B cell (primary cell): Measurements from ENCODE around the gene CEACAM20. TPM values are rescaled to one million over a fixed set of nuclear protein-coding genes. Genes with fewer than 3 reads are reported as not detected.

Experiments used
- ATAC-seq: fragments of 200-7000 bp; cut with Tn5 transposase; one replicate; pipeline ENCODE4 v1.10.0; 2021; ENCODE audit warnings: low read depth, mild to moderate bottlenecking, moderate number of reproducible peaks, moderate library complexity
- CTCF ChIA-PET: fragments of 350-600 bp; sonication (Branson Sonifier 250); formaldehyde crosslinking; loops from one replicate; lab custom pipeline; 2021; ENCODE audit warnings: antibody characterized with exemption, inconsistent platforms; lab: Charles Lee
- POLR2A ChIA-PET: fragments of 350-600 bp; sonication (Branson Sonifier 250); formaldehyde crosslinking; loops from one replicate; lab custom pipeline; 2021; ENCODE audit warnings: antibody characterized with exemption; lab: Charles Lee
- DNase-seq: peaks from one replicate; pipeline ENCODE4 v3.0.0; 2013
- H2AFZ ChIP-seq: 2 replicates; pipeline ENCODE4 v1.6.1; 2012; ENCODE audit warnings: mild to moderate bottlenecking, low read depth, low read length; ENCODE audit not compliant: insufficient read depth, poor library complexity, severe bottlenecking
- H3K27ac ChIP-seq, 2 donors: 1 replicate in 1 of 2; 2 replicates in 1 of 2; pipeline ENCODE4 v1.5.1; 2012 to 2013; ENCODE audit warnings: low read length in 2 of 2, mild to moderate bottlenecking in 2 of 2, moderate library complexity in 1 of 2
- H3K27me3 ChIP-seq, 4 experiments: fragments of 200-600 bp in 1 of 4; sonication (generic) in 1 of 4; replicated peaks in 1 of 4; 1 replicate in 2 of 4; 2 replicates in 2 of 4; pipeline versions ENCODE4 v1.6.1 to v1.7.0; 2013 to 2016; ENCODE audit warnings: low read length in 3 of 4, mild to moderate bottlenecking in 2 of 4, mixed read lengths in 1 of 4, moderate library complexity in 1 of 4; ENCODE audit not compliant: insufficient read depth in 4 of 4, control insufficient read depth in 3 of 4; ENCODE audit errors: control extremely low read depth in 1 of 4
- H3K36me3 ChIP-seq, 2 experiments: replicated peaks in 1 of 2; 1 replicate in 1 of 2; 2 replicates in 1 of 2; pipeline versions ENCODE4 v1.6.1 to v1.7.1; 2013; ENCODE audit warnings: low read length in 1 of 2; ENCODE audit not compliant: insufficient read depth in 2 of 2, control insufficient read depth in 1 of 2; ENCODE audit errors: control extremely low read depth in 1 of 2, extremely low read depth in 1 of 2
- H3K4me1 ChIP-seq, 2 donors: fragments of 200-600 bp in 1 of 2; sonication (generic) in 1 of 2; 1 replicate in 1 of 2; 2 replicates in 1 of 2; pipeline versions ENCODE4 v1.5.1 to v1.6.1; 2013 to 2017; ENCODE audit warnings: low read length in 2 of 2; ENCODE audit not compliant: control insufficient read depth in 2 of 2, insufficient read depth in 2 of 2
- H3K4me2 ChIP-seq: replicated peaks from 2 replicates; pipeline ENCODE3; 2012; ENCODE audit warnings: mild to moderate bottlenecking, low read depth, low read length; ENCODE audit not compliant: poor library complexity, severe bottlenecking
- H3K4me3 ChIP-seq, 5 experiments: fragments of 200-600 bp in 1 of 5; sonication (generic) in 1 of 5; 1 replicate in 3 of 5; 2 replicates in 2 of 5; pipeline versions ENCODE4 v1.5.1 to v1.7.0; 2011 to 2016; ENCODE audit warnings: low read length in 4 of 5, mild to moderate bottlenecking in 4 of 5, low read depth in 2 of 5, control low read depth in 1 of 5, moderate library complexity in 1 of 5; ENCODE audit not compliant: insufficient read depth in 1 of 5; ENCODE audit errors: control extremely low read depth in 1 of 5, extremely low read depth in 1 of 5
- H3K79me2 ChIP-seq: fragments of 200-600 bp; sonication (generic); one replicate; pipeline ENCODE4 v1.6.0; 2016; ENCODE audit warnings: low read length; ENCODE audit not compliant: control insufficient read depth, insufficient read depth
- H3K9ac ChIP-seq: fragments of 200-600 bp; sonication (generic); 2 replicates; pipeline ENCODE4 v1.6.1; 2017; ENCODE audit warnings: mild to moderate bottlenecking, low read length, moderate library complexity
- H3K9me3 ChIP-seq, 3 donors: one replicate each; pipeline versions ENCODE4 v1.6.1 to v1.7.1; 2013; ENCODE audit warnings: low read length in 2 of 3; ENCODE audit not compliant: control insufficient read depth in 2 of 3, insufficient read depth in 1 of 3; ENCODE audit errors: control extremely low read depth in 1 of 3
- H4K20me1 ChIP-seq: 2 replicates; pipeline ENCODE4 v1.6.0; 2012; ENCODE audit warnings: mild to moderate bottlenecking, low read length; ENCODE audit not compliant: insufficient read depth, control insufficient read depth, poor library complexity, severe bottlenecking
- H3K27ac Mint-ChIP-seq: one replicate; pipeline ENCODE4 v1.8.0; 2021; ENCODE audit warnings: mixed read lengths
- H3K27me3 Mint-ChIP-seq: one replicate; pipeline ENCODE4 v1.8.0; 2021; ENCODE audit warnings: mixed read lengths
- H3K4me1 Mint-ChIP-seq: one replicate; pipeline ENCODE4 v1.8.0; 2021; ENCODE audit warnings: mixed read lengths
- H3K4me3 Mint-ChIP-seq: one replicate; pipeline ENCODE4 v1.8.0; 2021; ENCODE audit warnings: mixed read lengths
- H3K9me3 Mint-ChIP-seq: one replicate; pipeline ENCODE4 v1.8.0; 2022; ENCODE audit warnings: mixed read lengths; ENCODE audit not compliant: insufficient read depth
- CTCF ChIP-seq: fragments of 200-600 bp; IDR thresholded peaks from one replicate; pipeline ENCODE4 v1.8.0; 2022; ENCODE audit warnings: antibody characterized with exemption, mild to moderate bottlenecking
- EZH2 ChIP-seq: IDR thresholded peaks from 2 replicates; pipeline ENCODE4 v1.6.1; 2012; ENCODE audit warnings: borderline replicate concordance, low read depth, mild to moderate bottlenecking, moderate library complexity, low read length; ENCODE audit not compliant: insufficient read depth, poor library complexity, severe bottlenecking
- whole genome bisulfite sequencing: methylation state at CpG from one replicate; pipeline ENCODE4 v1.1.5; 2013; ENCODE audit warnings: missing lambda C conversion rate; ENCODE audit not compliant: insufficient coverage; 5-methylcytosine and 5-hydroxymethylcytosine counted together
- intact Hi-C: fragments of 100-400 bp; cut with micrococcal nuclease; formaldehyde crosslinking; loops from one replicate; pipeline ENCODE4 v1.10.0; 2022
- polyA plus RNA-seq: library from polyadenylated mRNA; depleted of rRNA; stranded (reverse); fragments of >200 nt; gene quantifications from 2 replicates; pipeline ENCODE4 v1.2.3, GENCODE V29; 2012
- total RNA-seq, 2 donors: library from RNA; stranded (reverse); fragments of 120-200 nt in 1 of 2; gene quantifications; 1 replicate in 1 of 2; 2 replicates in 1 of 2; pipeline versions ENCODE4 v1.2.3 to v1.2.4, GENCODE V29; 2013 to 2022

Gene CEACAM20
- total and polyA plus RNA-seq, 2 donors (not counting 1 experiment from before 2014, with no cell fraction given) = not detected

- no peak overlapping the region for H3K4me3 Mint-ChIP-seq
- CTCF ChIA-PET = no interaction called here
- Histone ChIP-seq H3K9me3 (peaks cover 0 to 15% (median 0%) of the 10 kb centered on the region in 3 donors), H3K4me3 (no peak overlapping the region), H3K4me2 (no peak overlapping the region), H3K36me3 (no peaks in the 10 kb centered on the region), H3K27ac (no peak overlapping the region), H3K4me1 (no peaks in the 10 kb centered on the region), H3K9ac (no peak overlapping the region), H4K20me1 (no peaks in the 10 kb centered on the region), H2AFZ (no peak overlapping the region), H3K79me2 (no peaks in the 10 kb centered on the region), H3K27me3 (peaks cover 0 to 4% (median 0%) of the 10 kb centered on the region in 4 experiments)
- POLR2A ChIA-PET = no interaction called here
- no peak for TF ChIP-seq EZH2
- no peak overlapping the region for H3K27ac Mint-ChIP-seq
- 74% methylated on average over 5 of the region's 8 CpGs for WGBS
- intact Hi-C loops = no loop called here
- H3K4me1 Mint-ChIP-seq = no peaks in the 10 kb centered on the region
- peaks cover 44% of the 10 kb centered on the region for H3K27me3 Mint-ChIP-seq
- no peak for ATAC-seq
- no peak for DNase-seq
- peaks cover 6% of the 10 kb centered on the region for H3K9me3 Mint-ChIP-seq
These were observed 11.3 kb upstream of the CEACAM20 start for GRCh38 chr19:44540736-44541135.

- no peak overlapping the region for H3K27ac Mint-ChIP-seq
- no peak overlapping the region for H3K4me2 ChIP-seq
- H3K27me3 Mint-ChIP-seq = peaks cover 47% of the 10 kb centered on the region
- H3K27me3 ChIP-seq = peaks cover 0 to 4% (median 0%) of the 10 kb centered on the region in 4 experiments
- ChIA-PET CTCF (no interaction called here), POLR2A (no interaction called here)
- no peak for DNase-seq
- H4K20me1 ChIP-seq = no peaks in the 10 kb centered on the region
- H3K9me3 ChIP-seq = peaks cover 0 to 17% (median 0%) of the 10 kb centered on the region in 3 donors
- H2AFZ ChIP-seq = no peak overlapping the region
- H3K4me3 Mint-ChIP-seq = no peak overlapping the region
- H3K79me2 ChIP-seq = no peaks in the 10 kb centered on the region
- H3K4me1 ChIP-seq = no peaks in the 10 kb centered on the region
- ATAC-seq = no peak
- no peaks in the 10 kb centered on the region for H3K4me1 Mint-ChIP-seq
- H3K36me3 ChIP-seq = no peaks in the 10 kb centered on the region
- WGBS = 93% methylated on average over 3 of the region's 6 CpGs
- peaks cover 11% of the 10 kb centered on the region for H3K9me3 Mint-ChIP-seq
- H3K9ac ChIP-seq = no peak overlapping the region
- no peak overlapping the region for H3K4me3 ChIP-seq
- TF ChIP-seq EZH2 = no peak
- no peak for TF ChIP-seq CTCF
- intact Hi-C loops = no loop called here
- H3K27ac ChIP-seq = no peak overlapping the region
These were observed 10.5 kb upstream of the CEACAM20 start for GRCh38 chr19:44539991-44540390.
